H9 (cell line): ENCODE results near the gene MSI2. TPM values are rescaled to one million over a fixed set of nuclear protein-coding genes. Genes with fewer than 3 reads are reported as not detected.

ENCODE experiments used
- DNase-seq: peaks from one replicate; pipeline ENCODE4 v3.0.0-alpha.2; 2017
- H2AFZ ChIP-seq: one replicate; pipeline ENCODE4 v1.6.1; 2013; ENCODE audit warnings: mild to moderate bottlenecking, low read length, control low read depth, moderate library complexity
- H2AK5ac ChIP-seq: 2 replicates; pipeline ENCODE4 v1.6.1; 2013; ENCODE audit warnings: low read length, control low read depth, mixed read lengths; ENCODE audit not compliant: insufficient read length
- H2BK120ac ChIP-seq: one replicate; pipeline ENCODE4 v1.6.1; 2013; ENCODE audit warnings: low read depth, mild to moderate bottlenecking, low read length, control low read depth, inconsistent platforms; ENCODE audit not compliant: poor library complexity, severe bottlenecking
- H2BK12ac ChIP-seq: 2 replicates; pipeline ENCODE4 v1.6.1; 2013; ENCODE audit warnings: low read length, control low read depth, mixed read lengths, low read depth; ENCODE audit not compliant: insufficient read length
- H2BK15ac ChIP-seq: 2 replicates; pipeline ENCODE4 v1.6.1; 2013; ENCODE audit warnings: low read depth, low read length, control low read depth
- H2BK20ac ChIP-seq: one replicate; pipeline ENCODE4 v1.6.1; 2013; ENCODE audit warnings: low read depth, mild to moderate bottlenecking, low read length, control low read depth, inconsistent platforms; ENCODE audit not compliant: poor library complexity, severe bottlenecking
- H2BK5ac ChIP-seq: 2 replicates; pipeline ENCODE4 v1.6.1; 2013; ENCODE audit warnings: low read length, control low read depth, mixed read lengths; ENCODE audit not compliant: insufficient read length
- H3K14ac ChIP-seq: 2 replicates; pipeline ENCODE4 v1.6.1; 2013; ENCODE audit warnings: low read length, control low read depth; ENCODE audit not compliant: insufficient read depth
- H3K18ac ChIP-seq: 2 replicates; pipeline ENCODE4 v1.6.1; 2013; ENCODE audit warnings: low read depth, mild to moderate bottlenecking, mixed read lengths, low read length, control low read depth; ENCODE audit not compliant: insufficient read length
- H3K23ac ChIP-seq: 2 replicates; pipeline ENCODE4 v1.6.1; 2013; ENCODE audit warnings: low read length, control low read depth, mixed read lengths, low read depth; ENCODE audit not compliant: insufficient read length
- H3K23me2 ChIP-seq: 2 replicates; pipeline ENCODE4 v1.6.1; 2013; ENCODE audit warnings: low read depth, mild to moderate bottlenecking, mixed read lengths, low read length, control low read depth; ENCODE audit not compliant: insufficient read length, poor library complexity, severe bottlenecking
- H3K27ac ChIP-seq: 2 replicates; pipeline ENCODE4 v1.5.1; 2013; ENCODE audit warnings: low read length, control low read depth, mixed read lengths, low read depth; ENCODE audit not compliant: insufficient read length
- H3K27me3 ChIP-seq: 2 replicates; pipeline ENCODE4 v1.6.1; 2013; ENCODE audit warnings: low read length, control low read depth, inconsistent platforms; ENCODE audit not compliant: insufficient read depth
- H3K4ac ChIP-seq: 2 replicates; pipeline ENCODE4 v1.6.1; 2013; ENCODE audit warnings: low read depth, mild to moderate bottlenecking, control low read depth, inconsistent platforms, low read length, moderate library complexity
- H3K4me1 ChIP-seq: 2 replicates; pipeline ENCODE4 v1.6.1; 2013; ENCODE audit warnings: low read length, control low read depth, inconsistent platforms; ENCODE audit not compliant: insufficient read depth
- H3K4me2 ChIP-seq: 2 replicates; pipeline ENCODE4 v1.6.1; 2013; ENCODE audit warnings: low read length, control low read depth, mixed read lengths; ENCODE audit not compliant: insufficient read length, insufficient read depth
- H3K56ac ChIP-seq: 2 replicates; pipeline ENCODE4 v1.6.1; 2013; ENCODE audit warnings: low read depth, mild to moderate bottlenecking, mixed read lengths, low read length, control low read depth; ENCODE audit not compliant: insufficient read length
- H3K79me1 ChIP-seq: 2 replicates; pipeline ENCODE4 v1.6.1; 2013; ENCODE audit warnings: low read depth, mild to moderate bottlenecking, moderate library complexity, low read length, control low read depth, inconsistent platforms; ENCODE audit not compliant: insufficient read depth, poor library complexity, severe bottlenecking
- H3K79me2 ChIP-seq: 2 replicates; pipeline ENCODE4 v1.6.1; 2013; ENCODE audit warnings: low read length, control low read depth, inconsistent platforms; ENCODE audit not compliant: insufficient read depth
- H3K9ac ChIP-seq: 2 replicates; pipeline ENCODE4 v1.6.1; 2013; ENCODE audit warnings: low read length, control low read depth, mixed read lengths; ENCODE audit not compliant: insufficient read length; ENCODE audit errors: extremely low read depth
- H3K9me3 ChIP-seq: one replicate; pipeline ENCODE4 v1.6.1; 2013; ENCODE audit warnings: low read depth, low read length, inconsistent platforms; ENCODE audit not compliant: control insufficient read depth
- H3T11ph ChIP-seq: one replicate; pipeline ENCODE4 v1.6.1; 2013; ENCODE audit warnings: mild to moderate bottlenecking, low read length, control low read depth, inconsistent platforms
- H4K20me1 ChIP-seq: one replicate; pipeline ENCODE4 v1.6.1; 2013; ENCODE audit not compliant: control insufficient read depth, insufficient read length, insufficient read depth
- H4K5ac ChIP-seq: 2 replicates; pipeline ENCODE4 v1.6.1; 2013; ENCODE audit warnings: low read depth, mild to moderate bottlenecking, mixed read lengths, low read length, control low read depth; ENCODE audit not compliant: insufficient read length
- H4K8ac ChIP-seq: replicated peaks from 2 replicates; pipeline ENCODE4 v1.6.1; 2013; ENCODE audit warnings: low read length, control low read depth, mixed read lengths, low read depth; ENCODE audit not compliant: insufficient read length
- H4K91ac ChIP-seq: 2 replicates; pipeline ENCODE4 v1.6.1; 2013; ENCODE audit warnings: low read depth, mild to moderate bottlenecking, moderate library complexity, mixed read lengths, low read length, control low read depth; ENCODE audit not compliant: insufficient read length
- H3K27ac Mint-ChIP-seq, 3 experiments: 2 replicates in 2 of 3; 3 replicates in 1 of 3; pipeline ENCODE4 v1.8.0; 2020 to 2021; ENCODE audit warnings: mixed read lengths in 3 of 3, mild to moderate bottlenecking in 1 of 3, moderate library complexity in 1 of 3
- H3K27me3 Mint-ChIP-seq: 2 replicates; pipeline ENCODE4 v1.8.0; 2021; ENCODE audit warnings: low read depth, mild to moderate bottlenecking, moderate library complexity, mixed read lengths
- H3K36me3 Mint-ChIP-seq, 3 experiments: 2 replicates in 2 of 3; 3 replicates in 1 of 3; pipeline ENCODE4 v1.8.0; 2020 to 2021; ENCODE audit warnings: low read depth in 3 of 3, mixed read lengths in 3 of 3; ENCODE audit not compliant: insufficient read depth in 1 of 3
- H3K4me1 Mint-ChIP-seq, 2 experiments: 2 replicates each; pipeline ENCODE4 v1.8.0; 2020; ENCODE audit warnings: mixed read lengths in 2 of 2
- H3K4me3 Mint-ChIP-seq, 2 experiments: 2 replicates in 1 of 2; 3 replicates in 1 of 2; pipeline ENCODE4 v1.8.0; 2020 to 2021; ENCODE audit warnings: mild to moderate bottlenecking in 2 of 2, mixed read lengths in 2 of 2, moderate library complexity in 1 of 2
- H3K9me3 Mint-ChIP-seq, 2 experiments: 2 replicates in 1 of 2; 3 replicates in 1 of 2; pipeline ENCODE4 v1.8.0; 2020; ENCODE audit warnings: mild to moderate bottlenecking in 2 of 2, mixed read lengths in 2 of 2, moderate library complexity in 1 of 2
- CTCF ChIP-seq: fragments of 200-600 bp; sonication (generic); conservative IDR thresholded peaks from 3 replicates; pipeline ENCODE4 v1.8.0; 2021; ENCODE audit warnings: antibody characterized with exemption, mild to moderate bottlenecking
- WGBS: extraction: QIAGEN DNeasy Blood & Tissue Kit; methylation state at CpG from one replicate; pipeline ENCODE4 v1.1.7; 2013; ENCODE audit warnings: missing lambda C conversion rate, low lambda C conversion rate, mixed read lengths; ENCODE audit not compliant: insufficient read length; ENCODE audit errors: extremely low coverage; 5-methylcytosine and 5-hydroxymethylcytosine counted together
- total RNA-seq: library from RNA; stranded (reverse); gene quantifications from 2 replicates; pipeline ENCODE4 v1.2.1, GENCODE V29; 2021

MSI2 gene
- total RNA-seq, 1 experiment from 2014 or later: 98.5 TPM

- DNase-seq: no peak
- Histone ChIP-seq H3K27me3 (no peaks in the 10 kb centered on the region), H3K4me2 (no peak overlapping the region), H3K4me1 (no peaks in the 10 kb centered on the region; the same call in 1 of the 2 replicates), H2AFZ (no peak overlapping the region), H2BK20ac (no peak overlapping the region), H3K79me2 (no peaks in the 10 kb centered on the region), H2BK5ac (no peak overlapping the region), H2AK5ac (no peak overlapping the region), H3K79me1 (no peaks in the 10 kb centered on the region), H4K5ac (no peak overlapping the region), H3K9me3 (no peaks in the 10 kb centered on the region), H3K23ac (no peak overlapping the region), H2BK12ac (no peak overlapping the region), H2BK15ac (no peak overlapping the region), H4K20me1 (no peaks in the 10 kb centered on the region), H3K9ac (no peak overlapping the region), H3K14ac (peak overlapping the region; percentile 34; the same call in 1 of the 2 replicates), H2BK120ac (no peak overlapping the region), H4K8ac (no peak overlapping the region), H3K18ac (no peak overlapping the region), H3K23me2 (no peaks in the 10 kb centered on the region), H3K4ac (no peak overlapping the region), H3K56ac (no peak overlapping the region), H3K27ac (no peak overlapping the region), H4K91ac (no peak overlapping the region), H3T11ph (no peak overlapping the region)
- Mint-ChIP-seq H3K27me3 (no peaks in the 10 kb centered on the region; the same call in none of the 2 replicates), H3K36me3 (peaks cover 0 to under 1% (median 0%) of the 10 kb centered on the region in 3 experiments; a peak in 2 of 7 replicates), H3K4me1 (peaks cover 34 to 52% of the 10 kb centered on the region in 2 experiments), H3K9me3 (no peaks in the 10 kb centered on the region), H3K4me3 (peak overlapping the region in 1 of 2 experiments; percentile 43; a peak in 2 of 5 replicates), H3K27ac (peak overlapping the region; percentile 58 to 94 (median 63); a peak in 4 of 7 replicates)
- WGBS: no CpG with 5 or more reads among the region's 16 CpGs
- no peak for TF ChIP-seq CTCF
Observed at GRCh38 chr17:57356719-57357391, 100.5 kb downstream of the MSI2 start.
